ENCODE results near the gene SORCS1. TPM values are rescaled to one million over a fixed set of nuclear protein-coding genes. Genes with fewer than 3 reads are reported as not detected.

The SORCS1 gene
- total and polyA plus RNA-seq, 2 of the 8 experiments (the other 6 are each of a cell fraction or from before 2014, with no cell fraction given), result 4.1 to 4.6 TPM

DNA sequence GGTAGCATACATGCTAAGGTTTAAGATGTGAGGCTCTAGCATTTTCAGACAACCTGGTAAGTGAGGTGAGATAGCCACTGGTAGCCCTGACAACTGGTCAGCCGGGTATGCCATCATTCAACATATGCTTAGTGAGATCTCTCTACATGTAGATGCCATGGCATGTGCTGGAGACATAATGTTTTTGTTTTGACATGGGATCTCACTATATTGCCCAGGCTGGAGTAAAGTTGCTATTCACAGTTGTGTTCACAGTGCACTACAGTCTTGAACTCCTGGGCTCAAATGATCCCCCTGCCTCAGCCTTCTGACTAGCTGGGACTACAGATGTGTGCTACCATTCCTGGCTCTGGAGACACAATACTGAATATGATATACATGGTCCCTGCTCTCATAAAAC is 437.3 kb downstream of the SORCS1 start:
- no peak overlapping the region for H3K9ac ChIP-seq (replicated peaks in 1 of 4; ENCODE audit: extremely low read depth in 1 of 4, low read depth in 3 of 4, low read length in 3 of 4)
- no peak overlapping the region for H2AFZ ChIP-seq (ENCODE audit: low read length)
- no peak overlapping the region for H2BK5ac ChIP-seq (ENCODE audit: low read depth, low read length)
- no peak for FAIRE-seq
- no peaks in the 10 kb centered on the region for H4K20me1 ChIP-seq (replicated peaks in 1 of 2; ENCODE audit: control insufficient read depth in 1 of 2, insufficient read depth in 2 of 2, low read length in 2 of 2)
- H2AK5ac ChIP-seq (ENCODE audit: low read depth, low read length), result no peak overlapping the region
- no peak overlapping the region for H3K27ac ChIP-seq (ENCODE audit: low read depth, low read length)
- H2BK12ac ChIP-seq (ENCODE audit: low read depth, low read length), result no peak overlapping the region
- H3K79me1 ChIP-seq (ENCODE audit: low read depth, low read length), result no peaks in the 10 kb centered on the region
- POLR2A ChIA-PET (ENCODE audit: partially characterized antibody), result no interaction called here
- no peaks in the 10 kb centered on the region for H3K36me3 ChIP-seq (ENCODE audit: control insufficient read depth in 2 of 4, insufficient read depth in 4 of 4, low read length in 3 of 4)
- H3K23ac ChIP-seq (ENCODE audit: insufficient read length), result no peak overlapping the region
- CTCF ChIA-PET (ENCODE audit: partially characterized antibody), result interaction anchor here (1.1 to 8.6 kb wide), 4 partner anchors 9 to 22 kb away, joined by 3 to 52 read pairs (median 4); no protein-coding TSS in a partner anchor
- no peaks in the 10 kb centered on the region for H3K27me3 ChIP-seq (replicated peaks in 1 of 4; ENCODE audit: control insufficient read depth in 3 of 4, extremely low read depth in 1 of 4, insufficient read depth in 3 of 4, low read length in 3 of 4)
- no peaks in the 10 kb centered on the region for H3K23me2 ChIP-seq (ENCODE audit: low read depth, low read length)
- WGBS, 2 experiments (ENCODE audit: extremely low coverage in 1 of 2, insufficient coverage in 1 of 2, insufficient read length in 1 of 2, insufficient replicate concordance in 2 of 2, low coverage in 1 of 2, low lambda C conversion rate in 2 of 2, missing lambda C conversion rate in 1 of 2), result 93% methylated on average over 1 of the region's 1 CpG; no CpG with 5 or more reads in 1 of the 2 experiments
- H4K5ac ChIP-seq (ENCODE audit: insufficient read length, low read depth, low read length), result no peak overlapping the region
- no peak overlapping the region for H4K8ac ChIP-seq (ENCODE audit: extremely low read depth, insufficient read depth, low read length)
- H2BK120ac ChIP-seq (replicated peaks; ENCODE audit: low read depth, low read length), result no peak overlapping the region
- H3K4ac ChIP-seq (replicated peaks; ENCODE audit: insufficient read length, low read depth, low read length), result no peak overlapping the region
- no peak overlapping the region for H3K18ac ChIP-seq (ENCODE audit: extremely low read depth, low read length)
- H4K91ac ChIP-seq (replicated peaks; ENCODE audit: insufficient read length, low read length), result no peak overlapping the region
- H3K9me3 ChIP-seq (ENCODE audit: insufficient read depth in 2 of 2, low read depth in 1 of 2, low read length in 1 of 2), result no peaks in the 10 kb centered on the region
- H3K4me2 ChIP-seq (ENCODE audit: insufficient read depth in 1 of 2, low read depth in 2 of 2, low read length in 2 of 2), result no peak overlapping the region
- peaks cover 0 to 1% (median 0%) of the 10 kb centered on the region in 4 experiments; a peak in 1 of 7 replicates for H3K4me1 ChIP-seq (replicated peaks in 1 of 4; ENCODE audit: control insufficient read depth in 3 of 4, insufficient read depth in 4 of 4, low read length in 3 of 4)
- H3K56ac ChIP-seq (replicated peaks; ENCODE audit: insufficient read length, low read depth, low read length), result no peak overlapping the region
- H3K4me3 ChIP-seq (ENCODE audit: extremely low read depth in 1 of 4, insufficient read depth in 2 of 4, low read depth in 3 of 4, low read length in 4 of 4), result no peak overlapping the region
- no peak overlapping the region for H3K14ac ChIP-seq (ENCODE audit: insufficient read length)
- H2BK15ac ChIP-seq (ENCODE audit: low read length), result no peak overlapping the region
- no peaks in the 10 kb centered on the region for H3K79me2 ChIP-seq (ENCODE audit: control insufficient read depth in 1 of 2, insufficient read depth in 2 of 2, low read length in 2 of 2)
- no peak for DNase-seq (ENCODE audit: low read depth in 1 of 2, low spot score in 2 of 2)
- no peak overlapping the region for H2BK20ac ChIP-seq (ENCODE audit: low read length)
- TF ChIP-seq RBBP5 (IDR thresholded peaks at IDR 0.05; ENCODE audit: borderline replicate concordance, low read depth, low read length) (no peak), KDM1A (IDR thresholded peaks at IDR 0.05; ENCODE audit: borderline replicate concordance, low read length) (no peak), GTF2F1 (IDR thresholded peaks at IDR 0.05; ENCODE audit: borderline replicate concordance, low read depth, low read length) (no peak), FOSL1 (IDR thresholded peaks at IDR 0.05; ENCODE audit: insufficient read depth, low read depth, low read length) (no peak), CHD2 (IDR thresholded peaks at IDR 0.05; ENCODE audit: low read length) (no peak), POLR2A (IDR thresholded peaks at IDR 0.05; ENCODE audit: control extremely low read depth in 1 of 2, low read depth in 2 of 2, low read length in 2 of 2) (no peak), NANOG (IDR thresholded peaks at IDR 0.05; ENCODE audit: insufficient read depth, low read depth, low read length, poor library complexity, severe bottlenecking) (no peak), CTBP2 (IDR thresholded peaks at IDR 0.05; ENCODE audit: borderline replicate concordance, insufficient read depth, insufficient read length, low read length) (no peak), POLR2AphosphoS5 (IDR thresholded peaks at IDR 0.05; ENCODE audit: low read depth, low read length) (no peak), CBX5 (IDR thresholded peaks at IDR 0.05; ENCODE audit: low read depth, low read length) (no peak), NRF1 (IDR thresholded peaks at IDR 0.05; ENCODE audit: low read depth, low read length) (no peak), JUN (IDR thresholded peaks at IDR 0.05; ENCODE audit: low read depth, low read length) (no peak), SRF (IDR thresholded peaks at IDR 0.05; ENCODE audit: low read depth, low read length) (no peak), KDM4A (IDR thresholded peaks at IDR 0.05; ENCODE audit: low read depth, low read length, severe bottlenecking) (no peak)
- TF ChIP-seq, protein P1, sequence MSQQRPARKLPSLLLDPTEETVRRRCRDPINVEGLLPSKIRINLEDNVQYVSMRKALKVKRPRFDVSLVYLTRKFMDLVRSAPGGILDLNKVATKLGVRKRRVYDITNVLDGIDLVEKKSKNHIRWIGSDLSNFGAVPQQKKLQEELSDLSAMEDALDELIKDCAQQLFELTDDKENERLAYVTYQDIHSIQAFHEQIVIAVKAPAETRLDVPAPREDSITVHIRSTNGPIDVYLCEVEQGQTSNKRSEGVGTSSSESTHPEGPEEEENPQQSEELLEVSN (IDR thresholded peaks at IDR 0.05), result no peak
